GM23338 (cell line): ENCODE measurements around the gene ASB11. TPM values are rescaled to one million over a fixed set of nuclear protein-coding genes. Genes with fewer than 3 reads are reported as not detected.

Experiments used
- ATAC-seq: fragments of 200-7000 bp; cut with Tn5 transposase; 3 replicates; pipeline ENCODE4 v1.9.1; 2020
- DNase-seq: peaks from one replicate; pipeline ENCODE4 v3.0.0-alpha.2; 2015; ENCODE audit warnings: low spot score
- H2AFZ ChIP-seq: fragments of 200-600 bp; sonication (generic); 2 replicates; pipeline ENCODE4 v1.8.0; 2016; ENCODE audit warnings: antibody characterized with exemption, mild to moderate bottlenecking, moderate library complexity
- H3F3A ChIP-seq: fragments of 200-600 bp; sonication (generic); replicated peaks from 2 replicates; pipeline ENCODE4 v1.8.0; 2017; ENCODE audit warnings: antibody characterized with exemption, mixed run types, low read depth
- H3K27ac ChIP-seq: fragments of 200-600 bp; sonication (generic); 2 replicates; pipeline ENCODE4 v1.6.1; 2016; ENCODE audit warnings: low read depth
- H3K27me3 ChIP-seq: fragments of 200-600 bp; sonication (generic); 2 replicates; pipeline ENCODE4 v1.8.0; 2016; ENCODE audit warnings: mild to moderate bottlenecking, mixed run types, moderate library complexity; ENCODE audit not compliant: insufficient read depth
- H3K36me3 ChIP-seq: fragments of 200-600 bp; sonication (generic); 2 replicates; pipeline ENCODE4 v1.8.0; 2016; ENCODE audit warnings: mild to moderate bottlenecking; ENCODE audit not compliant: insufficient read depth
- H3K4me1 ChIP-seq: fragments of 200-600 bp; sonication (generic); 2 replicates; pipeline ENCODE4 v1.8.0; 2016; ENCODE audit warnings: mild to moderate bottlenecking, moderate library complexity; ENCODE audit not compliant: insufficient read depth
- H3K4me2 ChIP-seq: fragments of 200-600 bp; sonication (generic); 2 replicates; pipeline ENCODE4 v1.7.1; 2017; ENCODE audit warnings: mixed run types
- H3K4me3 ChIP-seq: fragments of 200-600 bp; sonication (generic); 2 replicates; pipeline ENCODE4 v1.6.1; 2016; ENCODE audit warnings: mixed run types
- H3K79me2 ChIP-seq: fragments of 200-600 bp; sonication (generic); replicated peaks from 2 replicates; pipeline ENCODE4 v1.8.0; 2017; ENCODE audit warnings: mild to moderate bottlenecking; ENCODE audit not compliant: insufficient read depth
- H3K9me2 ChIP-seq: fragments of 200-600 bp; sonication (generic); 2 replicates; pipeline ENCODE4 v1.8.0; 2017; ENCODE audit not compliant: insufficient read depth
- H4K20me1 ChIP-seq: fragments of 200-600 bp; sonication (generic); replicated peaks from 2 replicates; pipeline ENCODE4 v1.8.0; 2017; ENCODE audit warnings: mild to moderate bottlenecking; ENCODE audit not compliant: insufficient read depth
- H3K27ac Mint-ChIP-seq: 2 replicates; pipeline ENCODE4 v1.8.0; 2020; ENCODE audit warnings: inconsistent platforms, mild to moderate bottlenecking, moderate library complexity, mixed read lengths
- H3K27me3 Mint-ChIP-seq: 3 replicates; pipeline ENCODE4 v1.8.0; 2022; ENCODE audit warnings: low read depth, mild to moderate bottlenecking, moderate library complexity, mixed read lengths, inconsistent platforms; ENCODE audit not compliant: insufficient read depth, poor library complexity
- H3K36me3 Mint-ChIP-seq: 3 replicates; pipeline ENCODE4 v1.8.0; 2021; ENCODE audit warnings: low read depth, mild to moderate bottlenecking, inconsistent platforms, moderate library complexity, mixed read lengths
- H3K4me1 Mint-ChIP-seq: 3 replicates; pipeline ENCODE4 v1.8.0; 2020; ENCODE audit warnings: mild to moderate bottlenecking, inconsistent platforms, mixed read lengths
- H3K4me3 Mint-ChIP-seq: 3 replicates; pipeline ENCODE4 v1.8.0; 2021; ENCODE audit warnings: moderate library complexity, mild to moderate bottlenecking, inconsistent platforms, mixed read lengths
- H3K9me3 Mint-ChIP-seq: 3 replicates; pipeline ENCODE4 v1.8.0; 2020; ENCODE audit warnings: moderate library complexity, mild to moderate bottlenecking, inconsistent platforms, mixed read lengths
- CREB1 ChIP-seq: fragments of 250-450 bp; sonication (Bioruptor Pico); IDR thresholded peaks from 2 replicates; pipeline ENCODE4 v1.5.0; 2020; ENCODE audit warnings: low read depth, mild to moderate bottlenecking, moderate library complexity
- CTCF ChIP-seq, 2 experiments: fragments of 200-600 bp in 1 of 2; sonication (generic) in 1 of 2; conservative IDR thresholded peaks; 2 replicates each; pipeline versions ENCODE4 v1.5.1 to v1.6.1; 2016 to 2017; ENCODE audit warnings: antibody characterized with exemption in 2 of 2, low read depth in 2 of 2, mild to moderate bottlenecking in 2 of 2, moderate library complexity in 1 of 2
- ETS1 ChIP-seq: IDR thresholded peaks from 2 replicates; pipeline ENCODE4 v1.6.1; 2016; ENCODE audit warnings: antibody characterized with exemption
- EZH2 ChIP-seq: fragments of 200-600 bp; sonication (generic); IDR thresholded peaks from one replicate; pipeline ENCODE4 v1.8.0; 2017; ENCODE audit warnings: antibody characterized with exemption, mild to moderate bottlenecking, low read depth; ENCODE audit not compliant: unreplicated experiment
- EZH2phosphoT487 ChIP-seq: fragments of 200-600 bp; sonication (generic); IDR thresholded peaks from one replicate; pipeline ENCODE4 v1.8.1; 2018; ENCODE audit warnings: antibody characterized with exemption; ENCODE audit not compliant: unreplicated experiment
- JUNB ChIP-seq: IDR thresholded peaks from one replicate; pipeline ENCODE4 v1.6.1; 2016; ENCODE audit warnings: antibody characterized with exemption; ENCODE audit not compliant: unreplicated experiment
- NANOG ChIP-seq: IDR thresholded peaks from 2 replicates; pipeline ENCODE4 v1.6.1; 2016; ENCODE audit warnings: antibody characterized with exemption, borderline replicate concordance
- POLR2AphosphoS5 ChIP-seq: IDR thresholded peaks from 2 replicates; pipeline ENCODE4 v1.6.1; 2016; ENCODE audit warnings: antibody characterized with exemption, low read depth
- REST ChIP-seq: IDR thresholded peaks from one replicate; pipeline ENCODE4 v1.6.1; 2018; ENCODE audit warnings: antibody characterized with exemption; ENCODE audit not compliant: unreplicated experiment
- STAT1 ChIP-seq: IDR thresholded peaks from one replicate; pipeline ENCODE4 v1.6.1; 2016; ENCODE audit warnings: antibody characterized with exemption; ENCODE audit not compliant: unreplicated experiment
- ZNF114 ChIP-seq: fragments of 250-450 bp; sonication (Bioruptor Pico); IDR thresholded peaks from 2 replicates; pipeline ENCODE4 v1.5.0; 2020; ENCODE audit warnings: mild to moderate bottlenecking, moderate library complexity
- ZNF331 ChIP-seq: fragments of 250-450 bp; sonication (Bioruptor Pico); IDR thresholded peaks from 2 replicates; pipeline ENCODE4 v1.5.0; 2020; ENCODE audit warnings: low read depth, mild to moderate bottlenecking, moderate library complexity
- ZNF462 ChIP-seq: fragments of 250-450 bp; sonication (Bioruptor Pico); IDR thresholded peaks from 2 replicates; pipeline ENCODE4 v1.5.0; 2020; ENCODE audit warnings: mild to moderate bottlenecking, moderate library complexity
- polyA plus RNA-seq: library from polyadenylated mRNA; unstranded; fragments of >200 nt; fragmentation: Nextera tagmentation; extraction: Ambion mirVana; gene quantifications from 2 replicates; pipeline ENCODE4 v1.2.1, GENCODE V29; 2016
- total RNA-seq: library from RNA; depleted of rRNA; stranded (reverse); fragments of >200 nt; shearing (Covaris generic); gene quantifications from 2 replicates; pipeline ENCODE4 v1.2.3, GENCODE V29; 2014

Gene ASB11
- total and polyA plus RNA-seq, 2 experiments from 2014 or later: not detected

- no peaks in the 10 kb centered on the region for H3K36me3 Mint-ChIP-seq
- no peaks in the 10 kb centered on the region for H3K9me3 Mint-ChIP-seq
- Histone ChIP-seq H3K36me3 (no peaks in the 10 kb centered on the region), H3K4me1 (no peaks in the 10 kb centered on the region), H3F3A (no peaks in the 10 kb centered on the region), H3K79me2 (no peaks in the 10 kb centered on the region), H3K4me3 (no peak overlapping the region), H3K4me2 (no peak overlapping the region), H3K27ac (no peak overlapping the region), H4K20me1 (no peaks in the 10 kb centered on the region), H3K9me2 (no peaks in the 10 kb centered on the region), H3K27me3 (no peaks in the 10 kb centered on the region), H2AFZ (no peak overlapping the region)
- no peaks in the 10 kb centered on the region for H3K4me1 Mint-ChIP-seq
- no peak overlapping the region for H3K4me3 Mint-ChIP-seq
- no peak for TF ChIP-seq EZH2phosphoT487
- TF ChIP-seq CTCF (conservative IDR thresholded peaks at IDR 0.05; ENCODE audit: low read depth in 2 of 2): no peak
- TF ChIP-seq STAT1: no peak
- no peak for TF ChIP-seq CREB1 (CRISPR knock-in tag)
- no peak for TF ChIP-seq NANOG
- TF ChIP-seq ETS1: no peak
- TF ChIP-seq REST: no peak
- TF ChIP-seq JUNB: no peak
- no peak for TF ChIP-seq ZNF114 (CRISPR knock-in tag)
- no peak for TF ChIP-seq POLR2AphosphoS5
- no peak for TF ChIP-seq EZH2
- TF ChIP-seq ZNF331: no peak
- TF ChIP-seq ZNF462: no peak
- ATAC-seq (no peak), DNase-seq (no peak)
- H3K27ac Mint-ChIP-seq: no peak overlapping the region
- H3K27me3 Mint-ChIP-seq: no peaks in the 10 kb centered on the region
Measured at GRCh38 chrX:15314472-15314871, 968 bp downstream of the ASB11 start.
